VCaP (cell line): ENCODE results near the gene RDH12.
A peak's percentile ranks its signal among the peaks of the same experiment; 100 is the strongest.

ENCODE experiments used
- H3K27ac ChIP-seq: fragments of 450-650 bp; 2 replicates; pipeline ENCODE4 v1.5.1; 2017
- TF ChIP-seq, protein P1 (sequence below): fragments of 450-650 bp; conservative IDR thresholded peaks from 2 replicates; pipeline ENCODE4 v1.5.1; 2017; ENCODE audit warnings: mild to moderate bottlenecking, moderate library complexity

The RDH12 gene

DNA sequence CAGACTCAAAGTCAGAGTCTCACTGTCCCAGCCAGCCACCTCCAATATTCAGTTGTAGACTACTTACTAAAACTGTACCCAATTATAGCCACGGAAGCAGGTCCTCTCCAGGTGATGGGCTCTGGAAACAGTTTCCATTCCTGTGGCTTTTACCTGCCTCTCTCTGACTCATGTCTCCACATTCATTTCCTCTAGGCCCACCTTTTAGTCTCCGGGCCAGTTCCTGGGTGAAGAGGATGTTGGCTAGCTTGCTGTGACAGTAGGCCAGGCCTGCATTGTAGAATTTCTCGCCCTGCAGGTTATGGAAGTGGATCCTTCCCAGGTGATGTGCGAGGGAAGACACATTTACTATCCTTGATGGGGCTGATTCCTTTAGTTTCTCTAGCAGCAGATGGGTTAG, 11.7 kb upstream of the RDH12 start:
- H3K27ac ChIP-seq, result peak overlapping the region; percentile 99
- TF ChIP-seq, protein P1, sequence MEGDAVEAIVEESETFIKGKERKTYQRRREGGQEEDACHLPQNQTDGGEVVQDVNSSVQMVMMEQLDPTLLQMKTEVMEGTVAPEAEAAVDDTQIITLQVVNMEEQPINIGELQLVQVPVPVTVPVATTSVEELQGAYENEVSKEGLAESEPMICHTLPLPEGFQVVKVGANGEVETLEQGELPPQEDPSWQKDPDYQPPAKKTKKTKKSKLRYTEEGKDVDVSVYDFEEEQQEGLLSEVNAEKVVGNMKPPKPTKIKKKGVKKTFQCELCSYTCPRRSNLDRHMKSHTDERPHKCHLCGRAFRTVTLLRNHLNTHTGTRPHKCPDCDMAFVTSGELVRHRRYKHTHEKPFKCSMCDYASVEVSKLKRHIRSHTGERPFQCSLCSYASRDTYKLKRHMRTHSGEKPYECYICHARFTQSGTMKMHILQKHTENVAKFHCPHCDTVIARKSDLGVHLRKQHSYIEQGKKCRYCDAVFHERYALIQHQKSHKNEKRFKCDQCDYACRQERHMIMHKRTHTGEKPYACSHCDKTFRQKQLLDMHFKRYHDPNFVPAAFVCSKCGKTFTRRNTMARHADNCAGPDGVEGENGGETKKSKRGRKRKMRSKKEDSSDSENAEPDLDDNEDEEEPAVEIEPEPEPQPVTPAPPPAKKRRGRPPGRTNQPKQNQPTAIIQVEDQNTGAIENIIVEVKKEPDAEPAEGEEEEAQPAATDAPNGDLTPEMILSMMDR, result no peak

DNA sequence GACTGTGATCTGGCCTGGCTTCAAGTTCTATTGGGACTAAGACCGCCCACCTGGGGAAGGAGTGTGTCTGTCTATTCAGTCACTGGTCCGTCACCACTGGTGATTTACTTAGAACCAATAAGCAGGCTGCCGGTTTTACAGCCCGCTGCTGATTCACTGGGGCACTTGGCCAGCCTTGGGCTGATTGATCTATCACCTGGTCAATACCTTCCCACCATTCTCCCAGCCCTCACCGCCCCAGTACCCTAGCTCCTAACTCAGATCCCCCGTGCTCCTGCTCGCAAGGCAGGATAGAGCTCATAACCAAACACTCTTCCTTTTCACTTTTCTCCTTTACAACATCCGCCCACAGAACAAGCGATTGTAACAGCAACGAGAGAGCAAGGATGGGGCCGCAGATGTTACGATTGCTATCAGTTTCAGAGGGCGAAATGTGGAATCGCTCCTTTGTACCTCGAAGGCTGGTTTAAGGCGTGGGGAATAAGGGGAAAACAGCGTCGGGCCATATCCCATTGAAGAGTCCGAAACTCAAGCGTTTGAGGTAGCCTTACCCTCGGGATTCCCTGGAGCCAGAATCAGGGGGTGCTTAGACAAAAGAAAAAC, 6.8 kb upstream of the RDH12 start:
- TF ChIP-seq, protein P1, result no peak
- peak overlapping the region; percentile 99 for H3K27ac ChIP-seq

DNA sequence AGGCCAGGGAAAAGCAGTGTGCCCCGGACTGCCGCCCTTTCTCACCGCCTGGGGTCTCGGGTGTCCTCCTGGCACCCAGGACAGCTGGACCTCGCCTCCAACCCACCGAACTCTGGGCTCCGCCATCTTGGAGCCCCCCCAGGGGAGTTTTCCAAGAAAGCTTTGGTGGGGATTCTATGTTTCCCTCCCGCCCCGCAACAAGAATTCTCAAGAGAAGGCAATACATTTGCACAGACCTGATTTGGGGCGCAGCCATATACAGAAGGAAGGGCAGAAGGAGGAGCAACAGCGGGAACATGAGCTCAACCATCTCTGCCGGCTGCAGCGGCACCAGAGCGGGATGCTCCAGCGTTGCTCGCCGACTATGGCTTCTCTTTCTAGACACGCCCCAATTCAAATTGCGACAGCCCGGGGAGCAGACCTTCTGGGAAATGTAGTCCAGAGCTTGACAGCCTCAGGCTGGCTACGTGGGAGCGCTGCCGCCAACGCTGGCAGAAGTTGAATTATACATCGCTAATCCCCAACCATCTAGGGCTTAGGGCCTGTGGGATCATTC, 6.2 kb upstream of the RDH12 start, which contains the start of gene RDH11:
Gene RDH11, minus strand, starts transcription at position 371 of the 556 bp plus-strand sequence. Its CDS starts 61 bp downstream, at position 310.
- TF ChIP-seq, protein P1, result no peak

DNA sequence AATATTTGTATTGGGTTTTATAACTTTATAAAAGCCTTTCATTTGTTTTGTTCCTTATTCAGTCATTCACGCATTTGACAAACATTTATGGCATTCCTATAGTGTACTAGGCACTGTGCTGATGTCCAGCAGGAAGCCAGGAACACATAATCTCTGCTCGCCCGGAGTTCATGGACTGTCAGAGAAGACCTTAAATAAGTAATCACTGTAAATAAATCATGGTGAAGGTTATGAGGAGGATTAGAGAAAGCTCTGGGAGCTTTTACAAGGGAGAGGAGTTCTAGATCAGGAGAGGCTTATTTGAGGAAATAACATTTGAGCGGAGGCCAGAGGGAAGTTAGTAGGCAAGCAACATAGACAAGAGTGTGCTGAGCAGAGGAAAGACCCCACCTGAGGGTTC, 4.7 kb upstream of the RDH12 start:
- TF ChIP-seq, protein P1, result no peak
- peak overlapping the region; percentile 99 for H3K27ac ChIP-seq

More for the DNA sequence above, 6.2 kb upstream of the RDH12 start, which contains the start of gene RDH11:
- peak within 1 kb of the TSS; percentile 99 for H3K27ac ChIP-seq

DNA sequence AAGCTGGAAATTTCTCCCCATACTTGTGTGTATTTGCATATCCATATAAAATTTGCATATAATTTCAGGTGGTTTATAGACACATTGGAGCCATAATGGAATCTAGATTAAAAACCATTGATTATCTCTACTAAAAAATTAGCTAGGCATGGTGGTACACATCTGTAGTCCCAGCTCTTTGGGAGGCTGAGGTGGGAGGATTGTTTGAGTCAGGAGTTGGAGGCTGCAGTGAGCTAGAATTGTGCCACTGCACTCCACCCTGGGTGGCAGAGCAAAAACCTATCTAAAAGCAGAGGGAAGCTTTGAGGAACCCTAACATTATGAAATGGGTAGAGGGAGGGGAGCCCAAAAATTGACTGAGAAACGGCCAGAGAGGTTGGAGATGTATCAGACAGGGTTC, 3.5 kb upstream of the RDH12 start:
- H3K27ac ChIP-seq, result peak overlapping the region; percentile 99
- TF ChIP-seq, protein P1, result no peak

DNA sequence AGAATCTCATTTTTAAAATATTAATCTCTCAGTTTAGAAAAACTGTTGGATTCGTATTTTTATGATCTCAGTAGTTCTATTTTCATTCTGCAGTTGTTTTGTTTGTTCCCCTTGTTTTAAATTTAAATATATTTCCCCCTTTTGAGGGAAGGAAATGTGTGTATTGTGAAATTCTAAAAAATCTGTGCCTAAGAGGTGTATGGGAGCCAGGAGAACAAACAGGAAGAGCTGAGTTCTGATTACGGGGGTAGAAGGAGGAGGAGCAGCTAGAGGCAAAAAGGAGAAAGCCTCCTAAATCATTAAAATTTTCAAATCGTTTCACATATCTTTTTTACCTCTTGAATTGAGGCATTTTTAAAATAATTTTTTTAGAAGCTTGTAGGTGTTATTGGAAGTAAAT, 2.3 kb downstream of the RDH12 start:
- TF ChIP-seq, protein P1, result no peak
- peak overlapping the region; percentile 99 for H3K27ac ChIP-seq

DNA sequence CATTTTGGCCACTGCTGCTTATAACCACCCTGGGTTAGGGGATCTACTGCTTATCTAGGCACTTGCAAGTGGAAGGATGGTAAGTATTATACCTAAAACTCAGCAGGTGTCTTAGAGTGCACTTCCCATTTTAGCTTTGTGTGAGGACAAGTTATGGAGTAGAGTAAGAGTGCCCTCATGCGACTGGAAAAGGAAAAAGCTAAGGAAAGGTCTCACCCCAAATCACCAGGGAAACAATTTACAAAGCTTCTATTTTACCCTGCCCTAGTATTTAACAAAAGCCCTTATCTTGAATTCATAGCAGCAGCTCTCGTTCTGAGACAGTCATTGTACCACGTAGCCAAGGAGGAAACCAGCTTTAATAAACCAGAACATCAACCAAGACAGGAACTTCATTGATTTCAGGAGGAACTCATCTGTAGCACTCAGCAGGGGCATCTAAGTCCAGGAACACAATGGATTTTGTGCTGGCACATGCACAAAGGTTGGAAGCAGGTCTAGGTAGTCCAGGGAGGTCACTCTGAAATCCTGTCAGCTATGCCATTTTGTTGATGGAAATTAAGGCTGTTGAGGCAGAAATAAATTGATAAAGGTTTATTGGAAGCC, 2.9 kb downstream of the RDH12 start:
- TF ChIP-seq, protein P1, result peak; percentile 90

More for the DNA sequence above, 2.9 kb downstream of the RDH12 start:
- H3K27ac ChIP-seq, result peak overlapping the region; percentile 99
